ENCODE data around the gene KRTAP3-1.
A peak's percentile ranks its signal among the peaks of the same experiment; 100 is the strongest.
"Not testable (repeated sequence)": the region's sequence is repeated elsewhere in the genome, so short reads cannot be mapped to it uniquely, and the experiment has no call there.

KRTAP3-1 gene

DNA sequence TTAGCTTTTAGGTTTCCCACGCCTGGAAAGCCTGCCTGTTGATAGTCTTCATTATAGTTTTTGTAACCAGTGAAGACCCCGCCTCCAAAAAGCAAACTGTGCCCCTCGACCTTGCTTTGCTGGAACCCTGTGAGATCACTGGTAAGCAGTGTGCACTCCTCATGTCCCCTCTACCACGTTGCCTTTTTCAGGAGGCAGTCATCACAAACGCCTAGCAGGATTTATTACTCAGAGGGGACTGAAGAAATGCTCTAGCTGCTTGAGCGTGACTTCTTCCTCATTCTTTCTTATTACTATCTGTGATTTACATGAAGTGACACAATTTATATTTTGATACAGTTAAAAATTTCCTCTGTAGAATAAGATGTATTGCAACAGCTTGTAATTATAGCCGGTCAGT lies 6.5 kb upstream of the KRTAP3-1 start:
- DNase-seq (ENCODE audit: low spot score) = no peak

DNA sequence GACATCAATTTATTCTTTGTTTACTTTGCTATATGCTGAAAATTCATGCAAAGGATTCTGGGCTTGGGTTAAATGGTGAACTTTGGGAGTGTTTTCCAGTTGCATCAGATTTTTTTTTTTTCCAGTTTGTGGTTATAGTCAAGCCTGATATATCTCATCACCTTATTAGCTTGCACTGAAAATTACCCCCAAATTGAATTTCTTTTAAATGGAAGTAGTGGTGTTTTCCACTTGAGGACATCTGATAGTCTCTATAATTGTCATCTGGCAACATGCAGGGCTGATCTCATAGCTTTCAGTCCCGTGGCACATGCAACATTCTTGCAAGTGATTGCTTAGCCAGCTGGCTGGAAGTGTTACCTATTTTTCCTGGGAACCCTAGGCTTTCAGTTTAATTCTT lies 4.7 kb upstream of the KRTAP3-1 start:
- peak; percentile 54 for DNase-seq (ENCODE audit: low spot score)

DNA sequence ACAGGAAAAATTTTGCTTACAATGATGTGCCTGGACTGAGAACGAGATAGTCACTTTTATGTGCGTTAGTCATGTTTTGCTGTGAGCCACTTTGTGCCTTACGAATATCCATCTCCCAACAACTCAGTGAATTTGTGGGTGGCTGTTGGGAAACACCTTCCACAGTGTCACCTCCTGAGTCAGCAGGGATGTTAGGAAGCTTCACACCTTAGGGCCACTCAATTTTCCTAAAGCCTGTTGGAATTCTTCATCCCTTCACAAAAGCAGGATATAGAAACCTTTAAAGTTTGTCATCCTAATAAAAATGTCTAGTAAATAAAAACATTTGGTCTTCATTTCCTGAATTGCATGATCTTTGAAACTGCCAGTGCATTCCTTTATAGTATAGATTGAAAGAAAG lies 4.3 kb upstream of the KRTAP3-1 start:
- DNase-seq (ENCODE audit: low spot score) = peak; percentile 13

DNA sequence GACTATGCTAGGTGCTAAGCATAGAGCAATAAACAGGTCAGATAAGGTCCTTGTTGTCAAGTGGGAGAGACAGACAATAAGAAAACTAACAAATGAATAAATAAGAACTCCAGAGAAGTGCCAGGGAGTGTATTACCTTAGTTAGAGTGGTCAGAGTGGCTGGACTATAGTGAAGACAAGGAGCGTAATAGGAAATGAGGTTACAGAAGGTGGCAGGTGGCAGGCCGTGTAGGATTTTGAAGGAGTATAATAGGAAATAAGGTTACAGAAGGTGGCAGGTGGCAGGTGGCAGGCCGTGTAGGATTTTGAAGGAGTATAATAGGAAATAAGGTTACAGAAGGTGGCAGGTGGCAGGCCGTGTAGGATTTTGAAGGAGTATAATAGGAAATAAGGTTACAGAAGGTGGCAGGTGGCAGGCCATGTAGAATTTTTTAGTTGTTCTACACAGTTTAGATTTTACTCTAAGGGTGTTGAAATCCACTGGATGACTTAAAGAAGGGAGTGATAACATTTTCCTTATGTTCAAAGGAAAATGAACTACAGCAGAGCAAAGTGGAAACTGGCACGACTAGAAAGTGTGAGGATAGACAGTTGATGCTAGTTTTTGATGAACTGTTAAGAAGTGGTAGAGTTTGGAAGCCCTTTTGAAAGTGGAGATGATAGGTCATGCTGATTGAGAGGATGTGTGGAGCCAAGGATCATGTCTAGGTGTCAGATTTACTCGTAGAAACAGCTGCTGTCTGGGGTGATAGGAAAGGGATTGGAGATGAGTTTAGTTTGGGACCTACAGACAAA lies 3.6 kb upstream of the KRTAP3-1 start:
- no peak for DNase-seq (ENCODE audit: low spot score)

DNA sequence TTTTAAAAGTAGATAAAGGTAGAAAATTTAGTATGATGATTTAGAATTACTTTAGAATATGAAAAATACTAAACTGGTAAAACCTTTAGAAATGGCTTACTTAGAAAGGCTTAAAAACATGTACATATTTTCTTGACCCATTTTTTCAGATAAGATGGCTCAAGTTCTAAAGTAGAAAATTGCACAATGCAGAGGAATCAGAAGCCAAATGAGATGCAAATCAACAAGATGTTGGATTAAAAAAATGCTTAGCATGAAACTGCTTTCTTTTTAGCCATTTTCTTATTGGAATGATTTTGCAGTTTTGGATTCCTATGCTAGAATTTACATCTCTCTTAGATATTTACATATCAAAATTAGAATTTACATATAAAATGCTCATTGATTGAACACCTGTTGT lies 1.5 kb upstream of the KRTAP3-1 start:
- peak; percentile 9 for DNase-seq (ENCODE audit: low spot score)

DNA sequence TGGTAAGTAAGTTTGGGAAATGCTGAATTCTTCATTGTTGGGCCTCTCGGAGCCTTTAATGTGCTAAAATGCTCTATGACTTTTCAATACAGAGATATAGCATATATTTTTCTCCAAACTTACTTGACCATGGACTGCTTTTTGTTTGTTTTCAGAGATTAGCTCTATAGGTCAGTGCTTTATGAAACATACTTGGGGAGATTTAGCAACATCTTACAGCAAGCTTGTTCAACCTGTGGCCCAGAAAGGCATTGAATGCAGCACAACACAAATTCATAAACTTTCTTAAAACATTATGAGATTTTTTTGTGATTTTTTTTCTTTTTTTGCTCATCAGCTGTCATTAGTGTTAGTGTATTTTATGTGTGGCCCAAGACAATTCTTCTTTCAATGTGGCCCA lies 1.0 kb upstream of the KRTAP3-1 start:
- DNase-seq (ENCODE audit: low spot score) = no peak

DNA sequence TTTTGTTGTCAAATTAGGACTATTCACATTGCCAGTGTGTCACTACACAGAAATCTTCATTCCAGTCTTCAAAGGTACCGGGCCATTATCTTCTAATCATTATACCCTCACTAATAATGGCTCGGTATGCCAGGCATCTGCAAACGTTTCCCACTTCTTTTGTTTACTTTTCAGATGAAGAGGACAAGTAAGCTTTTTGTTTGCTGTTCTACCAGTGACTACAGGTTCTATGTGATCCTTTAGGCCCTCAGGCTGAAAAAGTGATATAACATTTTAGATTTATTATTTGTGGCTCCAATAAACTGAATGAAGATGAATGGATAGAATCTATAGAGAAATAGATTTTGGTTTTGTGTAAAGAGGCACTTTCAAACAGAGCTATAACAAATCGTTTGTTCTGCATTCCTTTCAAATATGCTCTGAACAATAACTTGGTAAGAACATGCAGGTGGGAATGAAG lies 403 bp upstream of the KRTAP3-1 start:
- no peak for DNase-seq (ENCODE audit: low spot score)

DNA sequence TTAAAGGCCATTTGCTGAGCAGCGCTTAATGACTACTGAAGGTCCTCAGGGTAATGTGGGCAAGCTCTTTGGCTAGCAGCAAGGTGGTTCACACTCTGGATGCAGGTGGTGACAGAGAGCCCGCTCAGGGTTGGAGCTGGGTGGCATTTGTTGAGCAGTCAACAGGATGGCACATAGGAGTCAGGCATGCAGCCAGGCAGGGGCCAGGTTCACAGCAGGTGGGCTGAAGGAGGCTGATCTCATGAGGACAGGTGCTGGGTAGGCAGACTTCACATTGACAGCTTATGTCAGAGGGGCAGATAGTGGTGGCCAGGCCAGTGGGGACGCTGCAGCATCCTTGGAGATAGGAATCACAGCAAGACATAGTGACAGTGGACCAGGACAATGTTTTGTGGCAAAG lies 4.5 kb downstream of the KRTAP3-1 start:
- no peak for DNase-seq (ENCODE audit: low spot score)

DNA sequence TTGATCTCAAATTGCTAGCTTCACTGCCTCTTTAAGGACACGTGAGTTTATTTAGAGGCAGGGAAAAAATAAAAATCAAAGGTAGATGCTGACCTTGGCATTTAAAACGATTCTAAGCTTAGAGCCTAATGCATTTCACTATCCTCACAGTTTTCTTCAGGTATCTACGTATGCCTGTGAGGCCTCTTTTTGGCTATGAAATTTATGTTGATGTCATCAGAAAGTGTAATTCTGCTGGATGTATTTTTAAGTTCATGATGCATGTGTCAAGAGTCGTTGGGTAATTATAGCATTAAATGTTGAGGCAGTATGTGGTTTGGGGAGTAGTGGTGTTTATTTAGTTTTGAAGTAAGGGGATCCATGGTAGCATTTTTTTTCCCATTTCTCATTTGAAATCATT lies 5.0 kb downstream of the KRTAP3-1 start:
- no peak for DNase-seq (ENCODE audit: low spot score)

DNA sequence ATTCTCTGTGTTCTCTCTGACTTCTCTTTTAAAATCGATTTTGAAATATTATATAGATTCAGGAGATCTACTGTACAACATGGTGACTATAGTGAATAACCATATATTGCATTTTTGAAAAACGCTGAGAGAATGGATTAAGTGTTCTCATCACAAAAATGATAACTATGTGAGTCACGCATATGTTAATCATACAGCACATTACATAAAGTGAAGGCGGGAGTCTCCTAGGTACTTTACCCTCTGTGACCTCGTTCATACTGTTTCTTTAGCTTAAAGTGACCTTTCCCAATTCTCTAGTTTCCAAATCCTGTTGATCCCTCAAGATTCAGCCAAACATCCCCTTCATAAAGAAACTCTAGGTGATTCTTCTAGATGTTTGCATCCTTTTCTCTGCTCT lies 6.1 kb downstream of the KRTAP3-1 start:
- DNase-seq (ENCODE audit: low spot score) = no peak

DNA sequence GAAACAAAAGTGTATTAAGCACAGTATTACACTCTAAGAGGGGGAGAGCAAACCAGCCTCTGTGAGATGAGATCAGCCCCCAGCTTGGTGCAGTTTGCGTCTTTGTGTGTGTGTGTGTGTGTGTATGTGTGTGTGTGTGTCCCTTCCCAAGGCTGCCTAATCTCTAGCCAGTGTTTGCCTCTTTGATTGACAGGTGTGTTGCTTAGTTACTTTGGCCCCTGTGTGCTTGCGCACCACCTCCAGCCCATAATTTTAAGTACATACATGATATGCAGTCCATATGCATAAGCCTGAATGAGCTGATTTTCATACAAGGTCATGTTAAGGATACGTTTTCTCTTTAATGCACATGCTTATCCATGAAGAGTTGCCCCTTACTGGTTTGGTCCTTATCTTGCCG lies 7.1 kb downstream of the KRTAP3-1 start:
- DNase-seq (ENCODE audit: low spot score) = no peak

DNA sequence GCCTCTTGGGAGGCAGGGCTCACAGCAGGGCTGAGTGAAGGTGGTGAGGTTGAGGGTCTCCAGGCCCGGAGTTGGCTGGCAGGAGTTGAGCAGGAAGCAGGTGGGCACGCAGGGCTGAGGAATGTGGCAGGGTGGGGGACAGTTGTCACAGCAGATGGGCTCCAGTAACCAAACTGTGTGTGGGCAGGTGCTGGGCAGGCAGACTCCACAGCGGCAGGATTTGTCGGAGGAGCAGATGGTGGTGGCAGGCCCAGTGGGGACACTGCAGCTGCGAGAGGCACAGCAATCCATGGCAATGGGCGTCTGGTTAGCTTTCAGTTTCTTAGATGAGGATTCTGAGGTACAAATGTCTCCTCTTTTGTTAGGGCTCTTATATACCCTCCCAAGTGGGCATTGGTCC lies 9.4 kb downstream of the KRTAP3-1 start, which contains the start of gene KRTAP3-2:
Gene KRTAP3-2 (minus strand): TSS at position 344 of the 400 bp plus-strand sequence. CDS start 53 bp downstream, at position 291.
- not testable (repeated sequence) for DNase-seq (ENCODE audit: low spot score)

DNA sequence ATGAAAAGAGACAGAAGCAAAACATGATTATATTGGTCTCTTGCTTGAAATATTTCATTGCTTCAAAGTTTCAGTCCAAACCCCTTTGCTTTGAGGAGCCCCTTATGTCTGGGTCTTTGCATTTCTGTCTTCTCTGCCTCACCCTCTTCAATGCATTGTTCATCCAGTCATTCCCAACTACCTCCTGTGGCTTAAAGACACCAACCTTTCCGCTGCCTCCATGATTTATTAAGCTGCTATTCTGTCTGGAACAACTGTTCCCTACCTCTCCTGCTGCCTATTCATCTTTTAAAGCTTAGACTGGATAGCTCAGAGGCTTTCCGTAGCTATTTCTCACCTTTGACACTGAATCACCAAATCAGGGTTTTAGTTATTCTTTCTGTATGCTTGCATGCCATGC lies 11.6 kb downstream of the KRTAP3-1 start:
- no peak for DNase-seq (ENCODE audit: low spot score)

DNA sequence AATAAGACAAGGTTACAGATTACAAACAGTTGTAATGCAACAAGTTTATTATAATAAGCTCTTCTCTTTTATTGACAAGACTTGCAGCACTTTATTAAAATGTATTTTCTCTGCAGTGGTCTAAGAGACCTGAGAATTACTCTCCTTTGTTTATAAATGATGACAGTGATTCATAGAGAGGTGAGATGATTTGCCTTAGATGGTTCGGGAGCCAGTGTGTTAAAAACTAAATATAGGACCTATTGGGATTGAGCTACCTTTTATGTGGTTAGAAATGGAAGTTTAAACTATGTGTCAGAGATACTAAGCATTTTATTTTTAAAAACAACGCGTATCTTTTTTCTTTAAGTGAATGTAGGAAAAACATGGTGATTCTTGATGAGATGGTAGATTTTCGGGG lies 12.1 kb downstream of the KRTAP3-1 start:
- DNase-seq (ENCODE audit: low spot score) = no peak

DNA sequence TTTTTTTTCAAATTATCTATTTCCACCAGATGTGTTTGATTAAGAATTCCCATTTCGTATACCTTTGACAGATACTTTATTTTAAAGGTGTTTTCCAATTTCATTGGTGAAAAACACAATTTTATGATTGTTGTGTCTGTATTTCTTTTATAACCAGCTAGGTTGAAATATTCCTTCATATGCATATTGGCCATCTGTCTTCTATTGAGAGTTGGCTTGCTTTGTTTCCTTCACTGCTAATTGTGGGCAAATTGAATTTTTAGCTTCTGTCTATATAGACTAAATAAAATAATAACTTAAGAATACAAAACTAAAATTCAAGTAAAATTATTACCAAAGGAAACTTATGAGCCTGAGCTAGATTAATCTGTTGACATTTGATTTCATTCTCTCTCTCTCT lies 13.8 kb downstream of the KRTAP3-1 start:
- DNase-seq (ENCODE audit: low spot score) = no peak

DNA sequence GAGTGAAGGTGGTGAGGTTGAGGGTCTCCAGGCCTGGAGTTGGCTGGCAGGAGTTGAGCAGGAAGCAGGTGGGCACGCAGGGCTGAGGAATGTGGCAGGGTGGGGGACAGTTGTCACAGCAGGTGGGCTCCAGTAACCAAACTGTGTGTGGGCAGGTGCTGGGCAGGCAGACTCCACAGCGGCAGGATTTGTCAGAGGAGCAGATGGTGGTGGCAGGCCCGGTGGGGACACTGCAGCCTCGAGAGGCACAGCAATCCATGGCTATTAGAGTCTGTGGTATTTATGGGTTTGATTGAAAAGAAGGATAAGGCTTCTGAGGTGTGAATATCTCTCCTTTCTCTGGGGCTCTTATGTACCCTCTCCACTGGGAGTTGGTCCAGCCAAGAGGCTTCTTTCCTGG lies 15.1 kb downstream of the KRTAP3-1 start, which contains the start of gene KRTAP3-3:
Gene KRTAP3-3 (minus strand): TSS at position 326 of the 400 bp plus-strand sequence. CDS start 67 bp downstream, at position 259.
- DNase-seq (ENCODE audit: low spot score) = no peak

DNA sequence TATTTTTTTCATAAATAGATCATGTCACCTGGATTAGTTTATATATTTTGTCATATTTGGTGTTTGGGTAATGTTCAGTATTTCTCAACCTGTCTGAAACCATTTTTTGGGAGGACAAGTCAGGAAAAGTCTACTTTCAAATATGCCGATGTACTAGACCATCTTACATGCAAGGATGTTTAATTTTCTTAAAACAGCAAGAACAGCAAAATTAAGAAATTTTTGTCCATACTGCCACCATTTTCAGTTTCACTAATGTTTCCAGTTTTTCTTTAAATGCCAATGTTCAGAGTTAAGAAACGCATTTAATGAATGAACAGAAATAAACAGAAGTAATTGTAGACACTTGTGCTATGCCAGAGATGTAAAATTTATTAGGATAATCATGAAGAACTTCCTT lies 15.8 kb downstream of the KRTAP3-1 start:
- no peak for DNase-seq (ENCODE audit: low spot score)

DNA sequence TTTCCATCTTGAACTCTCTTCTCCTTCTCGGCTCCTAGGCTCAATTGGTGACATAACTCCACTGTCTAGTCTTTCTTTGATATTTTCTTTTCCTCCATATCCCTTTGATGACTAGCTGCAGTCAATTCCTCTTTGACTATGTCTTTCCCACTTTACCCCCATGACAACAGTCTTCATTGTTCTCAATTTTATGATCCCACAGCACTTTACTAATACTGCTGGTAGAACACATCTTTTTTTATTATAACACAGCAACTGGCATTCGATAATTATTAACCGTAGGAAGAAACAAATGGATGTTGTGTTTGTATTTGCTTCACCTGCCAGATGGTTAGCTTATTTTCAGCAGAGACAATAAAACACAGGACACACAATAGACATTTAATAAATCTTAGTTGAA lies 16.3 kb downstream of the KRTAP3-1 start:
- no peak for DNase-seq (ENCODE audit: low spot score)

DNA sequence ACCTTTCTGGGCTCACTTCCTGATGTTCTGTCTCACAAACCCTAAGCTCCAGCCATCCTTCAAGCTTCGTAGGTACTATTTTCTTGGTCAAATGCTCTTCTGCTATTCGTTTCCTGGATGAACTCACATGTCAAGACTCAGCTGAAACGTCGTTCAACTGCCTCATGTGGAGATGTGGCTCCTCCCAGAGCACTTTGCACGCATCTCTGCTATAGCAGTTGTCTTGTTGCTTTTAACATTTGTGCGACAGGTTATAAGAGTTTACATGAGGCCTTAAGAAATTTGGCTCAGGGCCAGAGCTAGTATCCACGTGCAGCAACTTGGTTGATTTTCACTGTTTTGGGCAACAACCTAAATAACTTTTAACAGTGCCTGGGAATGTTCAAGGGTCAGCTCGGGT lies 22.0 kb downstream of the KRTAP3-1 start:
- no peak for DNase-seq (ENCODE audit: low spot score)

DNA sequence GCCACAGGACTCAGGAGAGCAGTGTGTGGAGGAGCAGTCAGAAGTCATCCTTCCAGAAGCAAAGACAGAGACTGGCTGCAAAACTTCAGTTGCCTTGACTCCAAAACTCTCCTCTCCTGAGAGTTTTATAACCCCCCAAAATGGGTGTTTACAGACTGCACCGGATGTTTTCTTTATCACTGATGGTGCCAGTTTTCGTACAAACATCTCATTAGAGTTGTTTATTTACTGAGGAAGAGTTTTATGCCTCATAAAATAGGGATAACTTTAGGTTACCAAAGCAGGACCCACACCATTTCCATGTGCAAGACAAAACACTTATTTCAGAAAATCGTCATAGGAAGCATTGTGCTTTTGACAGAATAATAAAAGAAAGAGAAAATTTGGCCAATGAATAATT lies 24.7 kb downstream of the KRTAP3-1 start, which contains the start of gene KRT40:
Gene KRT40 (minus strand): TSS at position 101 of the 400 bp plus-strand sequence. CDS start 53 bp downstream, at position 48.
- DNase-seq (ENCODE audit: low spot score) = no peak

DNA sequence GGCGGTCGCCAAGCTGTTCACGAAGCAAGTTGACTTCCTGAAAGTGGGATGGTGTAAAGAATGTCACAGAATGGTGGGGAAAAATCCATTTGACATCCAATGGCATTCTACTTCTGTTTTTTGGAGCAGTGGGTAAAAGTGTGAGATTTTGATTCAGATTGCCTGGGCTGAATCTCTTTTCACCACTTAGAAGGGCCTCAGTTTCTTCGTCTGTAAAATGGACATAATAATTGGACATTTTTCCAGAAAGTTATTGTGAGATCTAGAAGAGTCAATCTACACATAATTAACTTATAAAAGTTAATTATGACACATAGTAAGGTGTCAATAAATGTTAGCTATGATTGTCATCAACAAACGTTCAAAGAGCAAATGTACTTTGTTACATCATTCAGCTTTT lies 27.8 kb downstream of the KRTAP3-1 start:
- DNase-seq (ENCODE audit: low spot score) = no peak

DNA sequence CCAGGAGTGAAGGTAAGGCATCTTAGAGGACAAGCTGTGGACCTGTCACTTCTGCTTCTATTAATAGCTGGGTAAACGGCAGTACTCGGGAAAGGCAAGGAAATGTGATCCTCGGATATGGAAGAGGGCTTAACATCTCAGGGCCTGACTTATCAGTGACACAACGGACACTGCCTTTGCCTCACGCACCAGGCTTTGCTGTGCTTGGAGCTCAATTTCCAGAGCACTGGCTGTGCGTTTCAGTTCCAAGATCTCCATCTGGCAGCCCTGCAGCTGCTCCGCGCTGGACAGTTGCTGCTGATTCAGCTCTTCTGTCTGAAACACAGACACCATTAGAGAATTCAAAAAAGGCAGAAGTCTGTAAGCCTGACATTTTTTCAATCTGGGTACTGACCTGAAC lies 28.3 kb downstream of the KRTAP3-1 start:
- peak; percentile 51 for DNase-seq (ENCODE audit: low spot score)

DNA sequence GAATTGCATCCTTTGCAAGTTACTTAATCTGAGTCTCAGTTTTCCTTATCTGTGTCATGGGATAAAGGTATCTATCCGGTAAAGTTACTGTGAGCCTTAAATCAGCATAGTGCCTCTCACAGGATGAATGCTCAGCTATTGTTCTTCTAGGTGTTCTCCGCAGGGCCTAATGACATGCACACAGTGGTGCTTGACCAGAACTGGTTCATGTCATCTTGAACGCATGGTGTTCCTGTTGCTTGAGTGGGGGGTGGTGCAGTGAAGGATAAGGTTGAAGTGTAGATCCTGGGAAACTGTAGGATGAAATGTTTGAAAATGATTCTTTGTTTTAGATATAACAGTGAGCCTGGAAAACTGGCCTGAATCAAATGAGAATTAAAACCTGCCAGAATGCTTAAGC lies 28.8 kb downstream of the KRTAP3-1 start:
- DNase-seq (ENCODE audit: low spot score) = no peak
